Measurements from ENCODE around the gene VAV2.
"Not testable (repeated sequence)": the region's sequence is repeated elsewhere in the genome, so short reads cannot be mapped to it uniquely, and the experiment has no call there.

The VAV2 gene

DNA sequence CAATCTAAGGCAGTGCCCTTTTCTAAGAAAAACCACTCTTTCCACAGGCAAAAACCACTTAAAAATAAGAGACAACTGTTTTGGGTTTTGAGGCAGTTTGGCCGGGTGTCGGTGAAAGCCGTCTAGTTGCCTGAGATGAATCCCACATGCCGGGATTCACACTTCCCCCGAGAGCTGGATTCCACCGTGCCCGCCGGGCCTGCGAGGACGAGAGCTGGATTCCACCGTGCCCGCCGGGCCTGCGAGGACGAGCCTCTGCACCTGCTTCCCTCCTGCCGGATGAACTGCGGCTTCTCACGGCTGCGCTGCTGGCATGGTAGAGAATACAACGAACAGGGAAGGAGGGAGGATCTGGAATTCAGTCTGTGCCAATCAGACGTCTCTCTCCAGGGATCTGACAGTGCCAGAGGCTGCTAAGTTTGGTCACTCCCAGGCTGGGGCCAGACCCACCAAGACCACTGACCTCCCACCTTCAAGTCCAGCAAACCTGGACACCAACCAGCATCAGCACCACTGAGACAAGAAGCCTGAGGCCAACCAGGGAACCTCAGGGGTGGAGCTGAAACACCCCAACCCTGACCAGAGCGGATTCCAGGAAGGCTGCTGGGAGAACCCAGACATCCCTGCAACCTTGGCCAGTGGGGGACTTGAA lies 23.0 kb downstream of the VAV2 start:
- DNase-seq = no peak

GRCh38 chr9:133968428-133968827 lies 23.7 kb downstream of the VAV2 start:
- no peak for DNase-seq

DNA sequence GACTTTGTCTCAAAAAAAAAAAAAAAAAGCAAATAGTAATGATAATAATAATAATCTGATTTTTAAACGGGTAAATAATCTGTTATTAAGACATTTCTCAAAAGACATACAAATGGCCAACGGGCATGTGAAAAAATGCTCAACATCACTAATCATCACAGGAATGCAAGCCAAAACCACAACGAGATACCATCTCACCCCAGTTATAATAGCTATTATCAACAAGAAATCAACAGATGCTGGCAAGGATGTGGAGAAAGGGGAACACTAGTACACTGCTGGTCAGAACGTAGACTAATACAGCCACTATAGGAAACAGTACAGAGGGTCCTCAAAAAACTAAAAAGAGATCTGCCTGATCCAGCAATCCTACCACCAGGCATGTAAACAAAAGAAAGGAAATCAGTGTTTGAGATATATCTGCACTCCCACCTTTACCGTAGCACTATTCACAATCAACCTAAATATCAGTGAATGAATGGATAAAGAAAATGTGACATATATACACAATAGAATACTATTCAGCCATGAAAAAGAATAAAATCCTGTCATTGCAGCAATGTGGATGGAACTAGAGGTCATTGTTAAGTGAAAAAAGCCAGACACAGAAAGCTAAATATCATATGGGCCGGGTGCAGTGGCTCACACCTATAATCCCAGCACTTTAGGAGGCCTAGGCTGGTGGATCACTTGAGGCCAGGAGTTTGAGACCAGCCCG lies 24.9 kb downstream of the VAV2 start:
- no peak for DNase-seq

DNA sequence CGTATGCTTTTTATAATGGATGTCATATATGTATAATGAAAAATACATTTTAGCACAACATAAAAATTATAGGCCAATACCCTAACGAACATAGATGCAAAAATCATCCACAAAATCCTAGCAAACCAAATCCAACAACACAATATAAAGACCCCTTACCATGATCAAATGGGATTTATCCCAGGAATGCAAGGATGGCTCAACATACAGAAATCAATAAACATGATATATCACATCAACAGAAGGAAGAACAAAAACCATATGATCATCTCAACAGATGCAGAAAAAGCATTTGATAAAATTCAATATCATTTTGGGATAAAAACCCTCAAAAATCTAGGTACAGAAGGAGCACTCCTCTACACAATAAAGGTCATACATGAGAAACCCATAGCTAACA lies 27.7 kb downstream of the VAV2 start:
- no peak for DNase-seq

DNA sequence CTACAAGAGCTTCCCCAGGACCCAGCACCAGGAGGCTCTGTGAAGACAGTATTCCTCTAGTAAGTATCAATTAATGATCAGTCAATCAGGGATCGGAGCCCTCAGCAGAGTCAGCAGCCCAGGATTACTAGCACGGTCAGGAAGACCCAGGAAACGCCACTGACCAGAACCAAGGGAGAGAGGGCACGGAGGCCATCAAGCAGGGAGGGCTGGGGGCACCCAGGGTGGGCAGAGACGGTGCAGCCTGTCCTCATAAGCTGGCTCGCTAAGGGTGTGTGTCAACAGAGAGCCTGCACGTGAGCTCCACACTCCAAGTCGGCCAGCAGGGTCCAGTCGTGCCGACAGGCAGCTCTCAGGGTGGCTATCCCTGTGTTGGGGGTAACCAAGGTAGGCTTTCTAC lies 29.0 kb downstream of the VAV2 start:
- no peak for DNase-seq

DNA sequence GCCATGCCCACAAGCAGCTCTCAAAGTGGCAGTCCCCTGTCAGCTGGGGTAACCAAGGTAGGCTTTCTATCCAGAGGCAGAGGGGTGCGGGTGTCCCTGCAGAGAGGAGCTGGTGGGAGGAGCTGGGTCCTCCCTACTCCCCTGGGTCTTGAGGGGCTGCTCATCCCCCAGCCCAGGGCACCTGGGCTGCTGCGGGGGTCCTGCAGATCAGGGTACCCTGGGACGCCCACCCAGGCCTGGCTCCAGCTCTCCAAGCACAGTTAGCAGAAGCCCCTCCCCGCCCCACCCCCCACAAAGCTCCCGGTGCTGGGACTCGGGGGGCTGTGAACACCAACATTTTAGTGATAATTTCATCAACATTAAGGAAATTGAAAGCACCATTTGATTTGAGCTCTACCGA lies 29.8 kb downstream of the VAV2 start:
- no peak for DNase-seq

DNA sequence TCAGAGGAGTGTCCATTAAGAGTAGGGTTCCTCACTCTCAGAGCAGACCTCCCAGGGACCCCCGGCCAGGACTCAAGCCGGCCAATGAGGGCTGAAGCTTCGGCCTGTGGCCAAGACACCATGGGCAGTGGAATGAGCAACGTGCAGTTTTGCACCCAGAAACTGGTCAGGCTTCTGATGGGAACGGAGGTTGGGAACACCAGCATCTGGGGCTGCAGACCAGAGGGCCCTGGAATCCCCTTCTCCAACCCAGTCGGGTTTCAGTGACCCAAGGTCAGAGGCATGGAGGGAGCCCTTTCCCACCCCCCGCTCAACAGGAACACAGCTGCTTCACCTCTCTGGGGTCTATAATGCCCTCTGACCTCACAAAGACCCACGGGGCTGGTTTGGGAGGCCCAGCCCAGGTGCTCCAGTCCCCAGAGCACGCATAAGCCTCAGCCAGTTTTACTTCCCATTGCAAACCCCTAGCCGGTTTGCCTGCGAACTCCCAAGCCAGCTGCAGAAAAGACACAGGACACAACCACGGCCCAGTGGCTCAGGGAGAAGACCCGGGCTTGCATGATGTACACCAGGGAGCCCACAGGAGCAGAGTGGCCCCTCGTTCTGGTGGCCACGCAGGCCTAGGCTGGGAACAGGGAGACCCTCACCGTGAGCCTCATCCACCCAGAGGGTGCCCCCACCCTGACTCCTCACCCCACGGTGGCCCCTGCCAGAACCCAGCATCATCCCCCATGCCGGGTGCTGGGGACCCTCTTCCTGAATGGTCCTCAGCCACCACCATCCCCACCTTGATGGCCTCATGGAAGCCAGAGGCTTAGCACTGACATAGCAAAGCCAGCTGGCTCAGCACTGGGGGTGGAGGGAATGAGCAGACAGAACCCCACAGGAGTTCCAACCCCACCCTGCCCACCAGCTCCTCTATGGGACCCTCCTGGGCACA lies 30.6 kb downstream of the VAV2 start:
- DNase-seq = no peak

DNA sequence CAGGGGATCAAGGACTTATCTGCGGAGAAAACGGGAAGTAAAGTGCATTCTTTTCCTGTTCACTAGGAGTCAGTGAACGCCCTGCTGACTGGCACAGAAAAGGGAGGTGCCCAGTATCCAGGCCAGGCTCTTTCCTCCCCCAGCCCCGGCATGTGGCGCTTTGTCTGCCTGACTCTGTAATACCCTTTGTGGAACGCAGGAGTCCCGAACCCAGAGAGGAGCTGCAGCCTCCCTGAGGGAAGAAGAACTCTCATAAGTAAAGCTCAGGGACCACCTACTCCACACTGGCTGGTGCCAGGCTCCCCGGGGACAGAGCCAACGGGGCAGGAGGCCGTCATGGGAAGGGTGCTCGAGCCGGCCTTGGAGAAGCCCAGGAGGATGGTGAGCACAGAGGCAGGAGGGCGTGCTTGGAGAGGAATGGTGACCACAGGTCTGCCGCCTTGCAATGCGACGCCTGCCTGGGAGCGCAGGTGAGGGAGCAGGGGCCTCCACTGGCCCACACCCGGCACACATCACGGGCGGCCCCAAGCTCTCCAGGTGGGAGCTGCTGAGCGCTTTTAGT lies 31.5 kb downstream of the VAV2 start:
- no peak for DNase-seq

DNA sequence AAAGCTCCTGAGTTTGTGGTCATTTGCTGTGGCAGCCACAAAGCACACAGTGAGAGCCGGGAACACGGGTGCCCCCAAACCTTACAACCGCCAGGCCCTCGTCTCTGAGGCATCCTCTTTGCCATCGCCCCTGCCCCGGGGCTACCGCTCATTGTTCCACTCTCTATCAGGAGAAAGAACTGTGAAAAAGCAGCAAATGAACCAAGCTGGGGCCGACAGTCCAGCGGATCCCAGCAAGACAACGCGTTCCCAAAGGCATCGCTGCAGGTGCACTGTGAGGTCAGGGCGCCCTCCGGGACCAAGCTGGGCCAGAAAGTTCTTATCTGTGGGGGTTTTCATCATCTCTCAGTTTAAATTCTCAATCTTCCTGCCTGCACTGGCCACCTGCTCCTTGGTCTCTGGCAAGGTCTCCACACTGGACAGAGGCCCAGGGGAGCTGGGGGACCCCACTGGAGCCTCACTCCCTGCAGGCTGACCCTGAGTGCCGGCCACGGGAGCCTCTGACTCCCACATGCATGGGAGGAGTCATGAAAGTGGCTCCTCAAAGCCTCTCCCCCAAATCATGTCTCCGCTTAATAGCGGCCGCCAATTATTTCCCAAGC lies 32.1 kb downstream of the VAV2 start:
- DNase-seq = no peak

DNA sequence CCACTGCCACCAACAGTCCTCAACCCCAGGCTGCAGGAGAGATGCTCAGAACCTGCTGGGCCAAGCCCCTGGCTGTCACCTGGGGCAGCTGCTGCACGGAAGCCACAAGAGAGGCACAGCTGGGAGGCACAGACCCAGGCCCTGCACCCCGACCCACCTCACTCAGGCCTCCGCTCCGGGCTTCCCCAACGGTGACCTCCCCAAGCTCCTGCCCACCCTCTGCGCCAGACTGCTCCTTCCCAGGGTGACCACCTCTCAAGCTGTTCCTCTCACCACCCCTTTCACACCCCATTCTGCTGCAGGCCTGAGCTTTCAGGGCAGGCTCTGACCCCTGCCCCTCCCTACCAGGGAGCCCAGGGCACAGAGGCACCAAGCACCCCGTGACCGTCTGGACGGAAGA lies 33.0 kb downstream of the VAV2 start:
- no peak for DNase-seq

- DNase-seq = no peak
Measured at GRCh38 chr9:133958756-133959155, 33.4 kb downstream of the VAV2 start.

DNA sequence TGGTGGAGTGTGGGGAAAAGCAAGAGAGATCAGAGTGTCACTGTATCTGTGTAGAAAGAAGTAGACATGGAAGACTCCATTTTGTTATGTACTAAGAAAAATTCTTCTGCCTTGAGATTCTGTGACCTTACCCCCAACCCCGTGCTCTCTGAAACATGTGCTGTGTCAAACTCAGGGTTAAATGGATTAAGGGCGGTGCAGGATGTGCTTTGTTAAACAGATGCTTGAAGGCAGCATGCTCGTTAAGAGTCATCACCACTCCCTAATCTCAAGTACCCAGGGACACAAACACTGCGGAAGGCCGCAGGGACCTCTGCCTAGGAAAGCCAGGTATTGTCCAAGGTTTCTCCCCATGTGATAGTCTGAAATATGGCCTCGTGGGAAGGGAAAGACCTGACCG lies 34.4 kb downstream of the VAV2 start:
- DNase-seq = not testable (repeated sequence)

DNA sequence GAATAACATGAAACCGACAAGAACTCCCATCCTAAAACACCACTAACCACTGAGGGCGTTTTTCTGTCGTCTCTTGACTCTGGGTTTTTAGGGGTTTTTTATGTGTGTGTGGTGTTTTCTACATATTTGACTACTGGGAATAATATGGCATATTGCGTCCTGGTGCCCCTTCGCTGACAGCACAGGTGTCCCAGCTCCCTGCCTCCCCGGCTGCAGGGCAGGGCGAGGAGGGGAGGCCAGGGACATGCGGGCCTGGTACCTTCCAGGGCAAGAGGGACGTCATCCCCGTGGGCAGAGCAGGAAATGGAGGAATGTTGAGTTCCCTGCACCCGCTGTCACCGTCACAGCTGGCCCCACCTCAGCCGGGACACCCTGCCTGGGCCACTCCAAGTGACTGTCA lies 34.8 kb downstream of the VAV2 start:
- DNase-seq = no peak

GRCh38 chr9:133956520-133957076 lies 35.5 kb downstream of the VAV2 start:
- DNase-seq = no peak

- DNase-seq = peak; percentile 20
Measured at GRCh38 chr9:133955821-133956411, 36.2 kb downstream of the VAV2 start.

- peak; percentile 12 for DNase-seq
Measured at GRCh38 chr9:133954862-133955529, 37.1 kb downstream of the VAV2 start.

GRCh38 chr9:133953976-133954709 lies 38.0 kb downstream of the VAV2 start:
- no peak for DNase-seq

- DNase-seq = no peak
Measured at GRCh38 chr9:133953621-133953975, 38.5 kb downstream of the VAV2 start.

GRCh38 chr9:133952598-133953550 lies 39.2 kb downstream of the VAV2 start:
- DNase-seq = no peak

- DNase-seq = no peak
Measured at GRCh38 chr9:133951265-133951664, 40.9 kb downstream of the VAV2 start.

Measured in activated gamma-delta T cell treated with Interleukin-2 at 50 U/mL for 16 hours (primary cell).